Hepatocyte (in vitro differentiated cells): Measurements from ENCODE around the gene NOS1AP.
"Not testable (repeated sequence)": the region's sequence is repeated elsewhere in the genome, so short reads cannot be mapped to it uniquely, and the experiment has no call there.

ENCODE experiments used
- EZH2phosphoT487 ChIP-seq: fragments of 200-600 bp; sonication (generic); IDR thresholded peaks from one replicate; pipeline ENCODE4 v1.6.1; 2018; ENCODE audit warnings: antibody characterized with exemption, mild to moderate bottlenecking, low read depth, moderate library complexity; ENCODE audit not compliant: unreplicated experiment, severe bottlenecking
- TF ChIP-seq, protein P1 (sequence below): fragments of 200-600 bp; sonication (generic); IDR thresholded peaks from 2 replicates; pipeline ENCODE4 v1.5.1; 2016; ENCODE audit warnings: antibody characterized with exemption, mild to moderate bottlenecking; ENCODE audit not compliant: poor library complexity

GRCh38 chr1:162419450-162419931 lies 350.0 kb downstream of the NOS1AP start:
- TF ChIP-seq, protein P1, sequence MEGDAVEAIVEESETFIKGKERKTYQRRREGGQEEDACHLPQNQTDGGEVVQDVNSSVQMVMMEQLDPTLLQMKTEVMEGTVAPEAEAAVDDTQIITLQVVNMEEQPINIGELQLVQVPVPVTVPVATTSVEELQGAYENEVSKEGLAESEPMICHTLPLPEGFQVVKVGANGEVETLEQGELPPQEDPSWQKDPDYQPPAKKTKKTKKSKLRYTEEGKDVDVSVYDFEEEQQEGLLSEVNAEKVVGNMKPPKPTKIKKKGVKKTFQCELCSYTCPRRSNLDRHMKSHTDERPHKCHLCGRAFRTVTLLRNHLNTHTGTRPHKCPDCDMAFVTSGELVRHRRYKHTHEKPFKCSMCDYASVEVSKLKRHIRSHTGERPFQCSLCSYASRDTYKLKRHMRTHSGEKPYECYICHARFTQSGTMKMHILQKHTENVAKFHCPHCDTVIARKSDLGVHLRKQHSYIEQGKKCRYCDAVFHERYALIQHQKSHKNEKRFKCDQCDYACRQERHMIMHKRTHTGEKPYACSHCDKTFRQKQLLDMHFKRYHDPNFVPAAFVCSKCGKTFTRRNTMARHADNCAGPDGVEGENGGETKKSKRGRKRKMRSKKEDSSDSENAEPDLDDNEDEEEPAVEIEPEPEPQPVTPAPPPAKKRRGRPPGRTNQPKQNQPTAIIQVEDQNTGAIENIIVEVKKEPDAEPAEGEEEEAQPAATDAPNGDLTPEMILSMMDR, result not testable (repeated sequence)
- TF ChIP-seq EZH2phosphoT487, result not testable (repeated sequence)
